Measurements from ENCODE around the gene TAS1R3.

TAS1R3 gene

DNA sequence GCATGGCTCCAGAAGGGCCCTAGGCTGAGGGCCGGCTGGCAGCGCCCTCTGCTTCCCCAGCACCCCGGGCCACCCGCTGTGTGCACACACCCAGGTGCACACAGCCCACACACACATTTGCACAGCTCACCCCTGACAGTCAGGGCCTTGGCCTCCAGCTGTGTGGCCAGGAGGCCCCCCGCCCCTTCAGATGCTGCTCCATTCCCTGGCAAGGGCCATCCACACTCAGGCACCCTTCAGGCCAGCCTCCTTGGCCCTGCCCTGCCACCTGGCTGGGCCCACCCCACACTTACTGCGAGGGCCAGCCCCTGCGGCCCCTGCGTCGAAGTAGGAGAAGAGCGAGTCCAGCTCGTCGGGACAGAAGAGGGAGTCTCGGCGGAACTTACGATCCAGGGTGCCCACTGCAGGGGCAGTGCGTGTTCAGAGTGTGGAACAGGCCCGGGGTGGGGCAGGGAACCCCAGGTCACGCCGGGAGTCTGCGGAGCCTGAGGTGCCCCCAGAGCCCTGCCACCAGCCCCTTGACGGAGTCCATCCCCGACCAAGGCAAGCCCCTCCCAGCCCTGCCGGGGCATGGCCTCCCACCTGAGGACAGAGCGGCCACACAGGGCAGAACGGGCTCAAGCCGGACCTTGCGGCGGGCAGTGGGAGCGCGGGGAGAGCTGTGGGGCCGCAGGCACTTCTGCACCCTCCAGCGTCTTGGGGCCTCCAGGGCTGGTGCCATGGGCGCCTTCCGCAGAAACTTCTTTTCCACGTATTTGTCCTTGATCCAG lies 35.7 kb upstream of the TAS1R3 start:
- no peak for DNase-seq

DNA sequence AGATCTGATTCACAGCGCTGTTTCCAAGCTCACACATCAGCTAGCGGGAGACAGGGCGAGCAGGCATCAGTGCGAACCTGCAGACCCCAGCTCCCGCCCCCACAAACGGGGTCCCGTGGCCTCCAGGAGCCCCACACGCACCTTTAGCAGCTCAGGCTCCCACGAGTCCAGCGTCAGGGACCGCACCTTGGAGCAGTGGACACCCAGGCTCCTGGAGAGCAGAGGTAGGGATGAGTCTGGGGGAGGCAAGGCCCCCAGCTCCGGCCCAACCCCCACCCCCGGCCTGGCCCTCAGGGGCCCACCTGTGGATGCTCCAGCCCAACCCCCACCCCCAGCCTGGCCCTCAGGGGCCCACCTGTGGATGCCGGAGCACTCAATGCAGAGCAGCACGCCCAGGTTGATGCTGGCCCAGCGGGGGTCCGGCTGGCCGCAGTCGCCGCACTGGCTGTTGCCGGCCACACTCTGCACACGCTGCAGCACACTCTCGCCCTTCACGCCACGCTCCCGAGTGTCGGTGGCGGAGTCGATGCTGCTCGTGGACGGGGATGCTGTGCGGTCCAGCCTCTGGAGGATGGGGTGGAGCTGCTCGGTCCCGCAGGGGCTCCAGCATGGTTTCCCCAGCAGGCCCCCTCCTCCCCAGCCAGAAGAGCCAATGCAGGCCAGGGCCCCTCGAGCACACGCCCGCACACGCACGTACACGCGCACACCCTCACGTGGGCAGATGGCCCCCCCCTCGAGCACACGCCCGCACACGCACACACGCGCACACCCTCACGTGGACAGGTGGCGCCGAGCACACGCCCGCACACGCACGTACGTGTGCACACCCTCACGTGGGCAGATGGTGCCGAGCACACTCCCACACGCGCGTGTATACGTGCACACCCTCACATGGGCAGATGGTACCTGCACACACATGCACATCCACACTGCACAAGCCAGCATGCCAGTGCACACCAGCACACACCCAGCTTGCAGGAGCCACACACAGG lies 34.7 kb upstream of the TAS1R3 start:
- DNase-seq, result no peak

DNA sequence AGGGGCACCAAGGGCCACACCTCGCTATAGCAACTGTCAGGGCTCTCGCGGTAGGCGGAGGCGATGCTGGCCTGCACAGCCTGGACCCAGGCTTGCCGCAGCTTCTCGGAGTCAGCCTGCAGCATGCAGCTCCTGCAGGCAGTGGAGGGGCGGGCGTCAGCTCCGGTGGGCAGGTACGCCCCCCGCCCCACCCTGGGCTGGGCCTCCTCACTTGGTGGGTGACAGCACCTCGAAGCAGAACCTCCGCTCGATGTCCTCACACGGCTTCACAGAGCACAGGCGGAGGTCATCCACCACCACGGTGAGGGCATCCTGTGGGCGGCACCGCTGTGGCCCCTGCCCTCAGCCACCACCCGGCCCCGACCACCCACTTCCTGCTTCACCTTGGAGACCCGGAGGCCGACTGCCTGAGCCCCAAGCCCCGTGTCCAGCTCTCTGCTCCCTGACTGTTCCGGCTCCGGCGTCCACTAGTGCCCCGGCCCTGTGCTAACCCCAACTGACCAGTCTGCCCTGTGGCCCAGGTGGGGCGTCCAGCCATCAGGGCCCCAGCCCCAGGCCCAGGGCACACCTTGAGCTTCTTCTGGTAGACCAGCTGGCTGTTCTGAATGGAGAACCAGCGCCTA lies 33.2 kb upstream of the TAS1R3 start:
- DNase-seq, result no peak

DNA sequence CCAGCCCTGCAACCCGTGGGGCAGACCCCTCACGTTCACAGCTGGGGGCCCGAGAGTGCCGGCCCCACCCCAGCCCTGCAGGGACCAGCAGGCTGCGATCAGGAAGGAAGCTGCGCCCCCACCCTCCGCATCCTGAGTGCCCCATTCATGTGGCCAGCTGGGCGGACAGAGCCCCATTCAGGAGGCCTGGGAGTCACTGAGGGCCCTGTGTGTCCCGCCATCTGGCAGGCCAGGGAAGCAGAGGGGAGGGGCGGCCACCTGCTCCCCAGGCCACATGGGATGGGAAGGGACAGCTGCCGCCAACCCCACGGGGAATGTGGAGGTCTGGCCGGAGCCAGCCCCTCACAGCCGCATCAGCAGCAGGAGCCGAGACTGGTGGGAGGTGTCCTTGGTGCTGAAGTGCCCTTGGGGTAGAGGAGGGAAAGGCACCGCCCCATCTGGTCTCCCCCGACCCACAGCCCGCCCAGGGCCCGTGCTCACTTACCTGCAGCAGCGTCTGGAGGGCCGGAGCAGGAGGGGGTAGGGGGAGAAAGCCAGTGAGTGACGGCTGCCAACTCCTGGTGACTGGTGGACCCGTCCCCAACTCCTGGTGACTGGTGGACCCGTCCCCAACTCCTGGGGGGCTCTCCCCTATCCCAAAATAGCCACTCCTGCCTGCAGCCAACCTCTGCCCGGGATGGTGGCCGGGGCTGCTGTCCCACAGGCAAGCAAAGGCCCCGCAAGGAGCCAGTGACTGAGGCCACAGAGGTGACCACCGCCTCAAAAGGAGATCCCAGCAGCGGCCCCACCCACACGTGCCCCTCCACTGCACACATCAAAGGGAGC lies 32.0 kb upstream of the TAS1R3 start:
- no peak for DNase-seq

DNA sequence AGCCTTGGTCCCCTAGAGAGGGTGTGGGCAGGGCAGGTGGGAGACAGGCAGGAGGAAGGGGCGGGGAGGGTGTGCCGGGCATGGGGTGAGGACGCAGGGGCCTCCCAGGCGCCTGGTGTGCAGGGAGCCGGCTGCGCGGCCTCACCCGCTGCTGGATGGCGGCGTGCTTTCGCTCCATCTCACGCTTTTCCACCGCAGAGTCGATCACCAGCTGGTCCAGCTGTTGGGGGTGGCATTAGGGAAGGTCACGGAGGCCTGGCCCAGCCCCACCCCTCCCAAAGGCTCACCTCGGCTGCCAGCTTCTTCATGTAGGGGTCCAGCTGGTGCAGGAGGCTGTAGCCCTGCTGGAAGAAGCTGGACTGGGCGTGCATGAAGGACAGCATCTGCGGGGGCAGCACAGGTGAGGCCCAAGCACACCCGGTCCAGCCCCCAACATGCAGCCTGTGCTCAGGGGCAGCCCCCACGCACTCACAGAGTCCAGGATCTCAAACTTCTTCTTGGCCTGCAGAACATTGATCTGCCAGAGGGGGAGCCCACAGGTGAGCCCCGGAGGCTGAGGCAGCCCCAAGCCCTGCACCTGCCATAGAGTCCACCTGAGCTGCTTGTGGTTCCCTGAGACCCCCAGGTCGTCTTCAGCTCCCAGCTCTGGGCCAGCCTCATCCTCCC lies 31.3 kb upstream of the TAS1R3 start:
- DNase-seq, result peak; percentile 29

DNA sequence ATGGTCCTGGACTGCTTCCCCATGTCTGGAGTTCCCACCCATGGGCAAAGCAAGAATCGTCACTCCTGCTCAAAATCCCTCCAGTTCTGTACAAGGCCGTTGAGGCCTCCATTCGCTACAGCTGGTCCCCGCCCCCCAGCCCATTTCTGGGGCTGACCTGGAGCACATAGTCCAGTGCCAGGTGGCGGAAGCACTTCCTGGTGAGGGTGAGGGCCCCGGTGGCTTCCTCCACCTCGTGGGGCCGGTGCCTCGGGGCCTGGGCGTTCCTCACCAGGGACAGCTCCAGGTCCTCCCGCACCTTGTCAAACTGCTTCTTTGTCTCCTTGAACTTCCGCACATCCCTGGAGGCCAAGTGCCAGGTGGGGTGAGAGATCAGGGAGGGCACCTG lies 30.7 kb upstream of the TAS1R3 start:
- no peak for DNase-seq

DNA sequence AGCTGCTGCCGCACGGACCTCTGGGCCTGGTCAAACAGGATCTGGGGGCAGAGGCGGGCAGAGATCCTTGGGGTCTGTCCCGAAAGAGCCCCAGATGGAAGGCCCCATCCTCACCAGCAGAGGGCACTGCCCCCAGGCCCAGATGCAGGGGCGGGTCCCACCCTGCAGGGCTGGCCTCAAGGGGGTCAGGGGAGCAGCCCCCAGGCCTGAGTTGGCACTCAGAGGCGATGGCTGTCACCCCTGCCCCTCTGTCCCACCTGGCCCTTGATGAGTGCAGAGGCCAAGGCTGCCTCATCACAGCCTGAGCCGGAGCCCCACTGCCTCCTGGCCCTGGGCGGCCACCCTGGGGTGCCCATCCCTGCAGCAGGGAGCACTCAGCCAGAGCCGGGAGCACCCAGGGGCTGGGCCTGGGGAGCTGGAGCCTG lies 29.1 kb upstream of the TAS1R3 start:
- peak; percentile 12 for DNase-seq

DNA sequence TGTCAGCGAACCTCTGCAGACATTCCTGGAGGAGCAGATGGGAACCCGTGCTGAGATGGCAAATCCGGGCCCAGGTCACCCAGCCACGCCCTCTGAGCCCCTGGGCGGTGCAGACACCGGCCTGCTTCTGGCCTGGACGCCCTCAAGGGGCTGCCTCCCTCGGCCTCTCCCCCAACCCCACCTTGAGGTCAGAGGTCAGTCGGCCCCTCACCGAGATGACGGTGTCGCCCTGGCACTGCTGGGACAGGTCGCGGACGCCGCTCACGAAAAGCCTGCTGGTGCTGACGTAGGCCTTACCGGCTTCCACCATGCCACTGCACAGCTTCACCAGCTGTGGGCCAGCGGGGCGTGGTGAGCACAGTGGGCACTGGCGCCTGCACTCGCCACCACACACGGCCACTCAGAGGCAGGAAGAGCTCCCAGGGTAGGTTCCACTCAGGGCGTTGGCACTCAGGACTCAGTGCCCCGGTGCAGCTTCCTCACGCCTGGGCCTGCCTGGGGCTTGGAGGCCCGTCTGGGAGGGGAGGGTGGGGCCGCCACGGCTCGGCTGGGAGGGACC lies 28.1 kb upstream of the TAS1R3 start:
- DNase-seq, result no peak

DNA sequence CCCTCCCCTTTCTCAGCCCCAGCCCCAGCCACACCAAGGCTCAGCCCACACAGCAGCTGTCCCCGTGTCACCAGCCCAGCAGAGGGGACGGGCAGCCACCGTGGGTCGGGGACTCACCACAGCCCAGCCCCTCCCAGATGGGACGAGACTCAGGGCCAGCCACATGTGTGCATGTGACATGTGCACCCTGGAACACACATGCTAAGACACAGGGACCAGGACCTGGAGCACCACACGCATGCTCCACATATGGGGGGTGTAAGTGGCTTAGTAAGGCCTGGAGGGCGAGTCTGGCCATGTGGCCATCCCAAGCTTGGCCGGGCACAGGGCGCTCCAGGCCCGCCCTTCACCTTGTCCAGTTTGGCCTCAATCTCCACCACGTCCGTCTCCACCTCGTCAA lies 27.3 kb upstream of the TAS1R3 start:
- DNase-seq, result no peak

DNA sequence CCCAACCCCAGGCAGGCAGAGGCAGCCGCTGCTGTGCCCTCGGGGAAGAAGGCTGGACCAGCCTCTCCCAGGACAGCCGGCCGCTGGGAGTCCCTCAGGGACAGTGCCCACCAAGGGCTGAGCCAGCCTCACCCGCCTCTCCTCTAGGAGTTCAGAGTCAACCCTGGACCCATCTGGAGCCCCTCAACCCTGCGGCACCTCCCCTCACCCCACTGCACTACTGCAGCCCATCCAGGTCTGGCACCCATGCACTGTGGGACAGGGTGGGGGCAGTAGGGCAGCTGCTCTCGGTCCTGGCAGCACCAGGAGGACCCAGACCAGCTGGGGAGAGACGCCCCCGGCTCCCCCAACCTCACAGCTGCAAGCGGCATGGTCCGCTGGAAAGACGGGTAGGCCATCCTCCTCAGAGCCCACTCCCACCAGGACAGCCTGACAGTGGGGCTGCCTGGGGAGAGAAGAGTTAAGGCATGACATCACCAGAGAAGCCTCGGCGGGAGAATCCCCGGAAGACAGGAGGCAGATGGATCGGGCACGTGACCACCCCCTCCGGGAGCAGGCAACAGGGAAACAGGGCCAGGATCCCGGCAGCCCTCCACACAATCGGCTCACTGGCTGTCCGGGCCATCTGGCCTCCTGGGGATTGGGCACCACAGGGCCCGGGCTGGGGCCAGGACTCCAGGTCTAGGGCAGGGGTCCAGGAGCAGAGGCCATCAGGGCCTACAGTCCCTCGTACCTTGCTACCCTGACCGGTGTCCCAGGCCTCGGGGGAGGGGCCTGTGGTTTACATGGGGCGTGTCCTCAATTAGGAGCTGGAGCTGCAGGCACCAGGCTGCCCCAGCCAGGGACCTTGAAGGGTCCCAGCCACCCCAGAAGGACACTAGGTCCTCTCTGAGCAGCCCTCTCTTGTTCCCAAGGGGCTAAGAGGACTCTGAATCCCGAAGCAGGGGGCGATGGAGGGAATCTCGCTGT lies 26.5 kb upstream of the TAS1R3 start:
- DNase-seq, result no peak

DNA sequence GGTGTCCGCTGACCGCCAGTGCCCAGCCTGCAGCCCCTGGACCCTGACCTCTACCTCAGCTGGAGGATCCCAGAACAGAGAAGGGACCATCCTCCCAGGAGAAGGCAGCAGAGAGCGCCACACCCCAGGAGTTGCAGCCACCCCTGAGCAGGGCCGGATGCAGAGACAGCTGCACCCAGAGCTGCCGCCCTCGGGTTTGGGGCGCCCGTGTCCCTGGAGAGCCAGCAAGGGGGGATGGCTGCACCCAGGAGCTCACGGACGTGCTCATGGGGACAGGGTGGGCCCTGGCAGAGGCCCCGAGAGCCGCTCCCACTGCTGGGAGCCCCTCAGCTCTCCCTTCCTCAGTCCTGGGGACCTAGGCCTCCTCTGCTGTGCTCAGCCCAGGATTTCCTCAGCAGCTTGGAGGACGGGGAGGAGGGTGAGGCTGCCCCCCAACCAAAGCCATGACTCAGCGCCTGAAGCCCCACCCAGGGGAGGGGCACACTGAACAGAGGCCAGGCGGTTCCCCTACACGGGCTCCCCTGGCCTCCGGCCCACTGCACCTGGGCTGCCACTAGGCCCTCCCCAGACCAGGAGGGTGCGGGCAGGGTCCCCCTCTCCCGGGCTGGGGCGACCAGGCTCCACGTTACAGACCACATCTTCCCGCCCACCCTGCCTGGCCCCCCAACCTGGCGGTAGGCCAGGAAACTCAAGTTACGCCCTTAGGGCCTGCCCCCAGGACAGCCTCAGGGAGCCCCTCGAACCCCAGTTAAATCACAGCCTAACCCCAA lies 25.6 kb upstream of the TAS1R3 start:
- peak; percentile 74 for DNase-seq

DNA sequence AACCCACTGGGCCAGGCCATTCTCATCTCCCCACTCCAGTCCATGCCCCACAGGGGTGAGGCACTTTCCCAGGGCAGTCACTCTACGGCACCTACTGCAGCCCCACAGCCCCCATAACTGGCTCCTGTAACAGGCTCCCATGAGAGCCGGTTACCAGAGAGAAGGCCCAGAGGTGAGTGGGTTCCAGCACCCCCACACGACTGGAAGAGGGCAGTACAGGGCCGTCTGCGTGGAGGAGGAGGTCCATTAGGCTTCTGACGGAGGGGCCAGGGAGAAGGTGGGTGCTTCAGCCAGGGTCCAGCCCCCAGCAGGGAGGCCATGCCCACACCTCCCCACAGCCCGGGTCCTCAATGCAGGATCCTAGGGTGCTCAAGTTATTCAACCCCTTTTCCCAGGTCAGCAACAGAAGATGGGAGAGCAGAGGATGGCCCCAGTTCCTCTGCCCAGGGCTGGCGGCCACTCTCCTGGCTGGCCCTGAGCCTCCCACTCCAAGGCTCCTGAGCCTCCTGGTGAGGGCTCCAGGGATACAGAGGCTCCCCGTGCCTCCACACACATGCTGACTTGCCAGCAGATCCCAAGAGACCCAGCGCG lies 24.9 kb upstream of the TAS1R3 start:
- DNase-seq, result no peak

DNA sequence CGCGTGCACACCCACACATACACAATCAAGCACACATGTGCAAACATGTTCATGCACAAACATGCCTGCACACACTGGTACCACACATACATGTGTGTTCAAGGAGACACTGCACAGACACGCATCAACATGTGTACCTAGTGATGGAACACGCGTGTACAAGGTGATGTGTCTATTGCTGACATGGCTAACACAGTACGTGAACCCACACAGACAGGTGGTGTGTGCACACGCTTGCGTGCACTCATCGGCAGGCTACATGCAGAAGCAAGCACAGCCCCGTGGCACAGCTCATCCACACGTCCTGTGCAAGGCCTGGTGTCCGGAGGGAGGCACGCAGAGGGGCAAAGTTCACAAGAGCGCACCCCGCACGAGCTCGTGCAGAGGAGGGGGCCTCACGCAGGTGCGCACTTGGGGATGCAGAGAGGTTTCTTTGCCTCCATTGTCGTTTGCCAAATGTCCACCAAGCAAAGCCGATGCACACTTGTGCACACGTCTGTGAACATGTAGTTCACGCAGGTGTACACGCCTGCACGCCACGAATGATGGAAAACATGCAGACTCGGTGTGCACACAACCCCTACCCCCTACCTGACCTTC lies 24.3 kb upstream of the TAS1R3 start:
- DNase-seq, result no peak

DNA sequence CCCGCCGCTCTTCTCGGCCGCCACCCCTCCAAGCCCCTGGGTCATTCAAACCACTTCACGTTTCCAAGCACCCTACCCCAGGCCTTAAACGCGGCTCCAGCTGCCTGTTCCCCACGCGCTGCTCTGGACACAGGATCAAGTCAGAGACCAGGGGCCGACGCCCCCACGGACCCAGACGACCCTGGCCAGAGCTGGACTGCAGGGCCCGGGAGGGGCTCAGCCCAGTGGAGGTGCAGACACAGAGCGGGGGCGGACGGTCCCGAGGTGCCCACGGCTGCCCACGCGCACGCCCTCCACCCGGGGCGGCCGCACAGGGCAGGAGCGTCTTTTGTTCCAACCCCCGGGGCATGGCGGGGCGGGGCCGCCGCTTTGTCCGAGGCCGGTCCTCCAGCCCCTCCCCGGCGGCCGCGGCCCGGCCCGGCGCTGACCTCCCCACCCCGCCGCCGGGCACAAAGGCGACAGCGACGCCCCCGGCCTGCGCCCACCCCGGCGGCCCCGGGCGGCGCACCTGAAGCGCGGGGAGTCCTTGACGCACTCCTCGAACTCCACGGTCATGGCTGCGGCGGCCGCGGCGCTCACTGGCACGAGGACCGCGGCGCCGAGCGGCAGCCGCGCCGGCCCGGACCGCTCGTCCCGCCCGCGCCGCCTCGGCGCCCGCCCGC lies 23.7 kb upstream of the TAS1R3 start:
- DNase-seq, result no peak

DNA sequence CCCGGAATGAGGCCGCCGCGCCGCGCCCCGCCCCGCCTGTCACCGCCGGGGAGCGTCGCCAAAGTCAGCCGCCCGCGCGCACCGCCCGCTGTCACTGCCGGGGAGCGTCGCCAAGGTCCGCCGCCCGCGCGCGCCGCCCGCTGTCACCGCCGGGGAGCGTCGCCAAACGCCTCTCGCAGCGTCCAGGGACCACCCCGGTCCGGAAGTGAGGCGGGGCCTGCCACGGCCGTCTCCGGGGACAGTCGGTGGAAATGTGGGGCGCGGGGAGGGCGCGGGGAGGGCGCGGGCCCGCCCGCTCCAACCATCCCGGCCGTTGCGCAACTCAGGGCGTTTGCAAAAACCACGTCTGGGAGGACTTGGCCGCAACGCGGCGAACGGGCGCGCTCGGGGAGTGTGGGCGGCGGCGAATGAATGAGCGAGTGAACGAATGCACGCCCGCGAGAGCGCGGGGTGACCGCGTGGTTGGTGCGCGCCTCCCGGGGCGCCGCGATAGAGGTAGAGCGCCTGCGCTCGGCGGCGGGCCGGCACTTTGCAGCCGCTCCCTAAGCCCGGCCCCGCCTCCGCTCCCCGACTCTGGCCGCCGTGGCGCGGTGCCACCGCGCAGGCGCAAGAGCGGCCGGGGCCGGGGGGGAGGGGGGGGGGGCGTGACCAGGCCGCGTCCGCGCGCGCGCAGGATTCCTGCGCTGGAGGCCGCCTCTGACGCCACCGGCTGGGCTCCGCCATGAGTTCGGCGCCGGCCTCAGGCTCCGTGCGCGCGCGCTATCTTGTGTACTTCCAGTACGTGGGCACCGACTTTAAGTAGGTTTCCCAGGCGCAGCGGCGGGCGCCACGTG lies 22.9 kb upstream of the TAS1R3 start, which contains the start of the genes ACAP3 and PUSL1:
TSS of gene ACAP3 (minus strand) at position 8 of the 833 bp plus-strand sequence. CDS start 115 bp downstream, outside the sequence.
TSS of gene PUSL1 (plus strand) at position 675 of the 833 bp plus-strand sequence. CDS start at position 722, 47 bp downstream.
- peak; percentile 89 for DNase-seq

DNA sequence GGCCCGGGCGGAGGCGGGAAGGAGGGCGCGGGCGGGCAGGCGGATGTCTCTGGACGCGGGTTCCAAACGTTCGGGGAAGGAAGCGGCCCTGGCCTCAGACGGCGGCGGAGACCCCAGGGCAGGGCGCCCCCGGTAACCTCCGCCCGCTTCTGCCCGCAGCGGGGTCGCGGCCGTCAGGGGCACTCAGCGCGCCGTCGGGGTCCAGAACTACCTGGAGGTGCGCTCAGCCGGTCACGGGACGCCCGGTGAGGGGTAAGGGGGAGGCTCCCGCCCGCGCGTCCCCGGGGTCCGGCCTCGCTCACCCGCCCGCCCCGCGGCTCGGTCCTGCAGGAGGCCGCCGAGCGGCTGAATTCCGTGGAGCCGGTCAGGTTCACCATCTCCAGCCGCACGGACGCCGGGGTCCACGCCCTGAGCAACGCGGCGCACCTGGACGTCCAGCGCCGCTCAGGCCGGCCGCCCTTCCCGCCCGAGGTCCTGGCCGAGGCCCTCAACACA lies 22.3 kb upstream of the TAS1R3 start:
- DNase-seq, result no peak

Measured in activated naive CD4-positive, alpha-beta T cell treated with Interleukin-2 at 50 U/mL for 16 hours (primary cell).